ENCODE data around the gene GP1BB. TPM values are rescaled to one million over a fixed set of nuclear protein-coding genes. Genes with fewer than 3 reads are reported as not detected.
"Not testable (repeated sequence)": the region's sequence is repeated elsewhere in the genome, so short reads cannot be mapped to it uniquely, and the experiment has no call there.

The GP1BB gene
- total and polyA plus RNA-seq, 2 donors, result 2.1 to 9.6 TPM

- Histone ChIP-seq H3K9me3 (ENCODE audit: control insufficient read depth in 2 of 2, insufficient read depth in 1 of 2, low read length in 1 of 2) (no peaks in the 10 kb centered on the region), H3K27ac (ENCODE audit: low read depth in 1 of 2, low read length in 1 of 2) (no peak overlapping the region), H3K4me3 (ENCODE audit: low read length in 2 of 2) (no peak overlapping the region), H3K36me3 (ENCODE audit: control insufficient read depth in 2 of 2, insufficient read depth in 2 of 2, low read length in 1 of 2) (no peaks in the 10 kb centered on the region), H3K4me1 (ENCODE audit: control insufficient read depth in 2 of 2, insufficient read depth in 2 of 2, low read length in 2 of 2) (no peaks in the 10 kb centered on the region), H3K27me3 (ENCODE audit: control insufficient read depth in 2 of 2, insufficient read depth in 1 of 2, low read length in 1 of 2) (peaks cover 0 to 39% of the 10 kb centered on the region in 2 donors)
- 79% methylated on average over 19 of the region's 19 CpGs for WGBS
- no peak for DNase-seq (ENCODE audit: low read depth in 6 of 9, low spot score in 9 of 9)
Observed at GRCh38 chr22:19691721-19692341, 31.5 kb upstream of the GP1BB start.

DNA sequence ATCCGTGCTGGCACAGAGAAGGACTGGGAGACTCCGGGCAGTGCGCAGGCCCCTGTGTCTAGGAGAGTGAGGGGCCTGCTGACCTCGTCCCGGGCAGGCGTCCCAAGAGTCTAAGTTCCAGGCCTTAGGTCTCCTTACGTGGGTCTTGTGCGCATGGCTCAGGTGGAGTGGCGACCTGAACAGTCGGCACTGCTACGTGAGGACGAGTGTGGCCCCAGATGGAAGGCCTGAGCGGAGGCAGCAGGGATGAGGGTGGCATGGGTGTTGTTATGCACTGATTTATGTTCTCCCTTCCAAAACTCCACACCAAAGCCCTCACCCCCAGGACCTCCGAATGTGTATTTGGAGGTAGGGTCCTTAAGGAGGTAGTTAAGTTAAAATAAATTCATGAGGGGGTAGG is 29.8 kb upstream of the GP1BB start:
- no peak overlapping the region for H3K4me3 ChIP-seq (ENCODE audit: low read length in 2 of 2)
- no peaks in the 10 kb centered on the region for H3K36me3 ChIP-seq (ENCODE audit: control insufficient read depth in 2 of 2, insufficient read depth in 2 of 2, low read length in 1 of 2)
- H3K27me3 ChIP-seq (ENCODE audit: control insufficient read depth in 2 of 2, insufficient read depth in 1 of 2, low read length in 1 of 2), result peaks cover 0 to 25% of the 10 kb centered on the region in 2 donors
- H3K9me3 ChIP-seq (ENCODE audit: control insufficient read depth in 2 of 2, insufficient read depth in 1 of 2, low read length in 1 of 2), result no peaks in the 10 kb centered on the region
- no peaks in the 10 kb centered on the region for H3K4me1 ChIP-seq (ENCODE audit: control insufficient read depth in 2 of 2, insufficient read depth in 2 of 2, low read length in 2 of 2)
- no peak for DNase-seq (ENCODE audit: low read depth in 6 of 9, low spot score in 9 of 9)
- H3K27ac ChIP-seq (ENCODE audit: low read depth in 1 of 2, low read length in 1 of 2), result no peak overlapping the region
- 93% methylated on average over 14 of the region's 14 CpGs for WGBS

GRCh38 chr22:19693981-19694670 is 29.2 kb upstream of the GP1BB start:
- Histone ChIP-seq H3K27me3 (ENCODE audit: control insufficient read depth in 2 of 2, insufficient read depth in 1 of 2, low read length in 1 of 2) (peaks cover 0 to 20% of the 10 kb centered on the region in 2 donors), H3K4me1 (ENCODE audit: control insufficient read depth in 2 of 2, insufficient read depth in 2 of 2, low read length in 2 of 2) (no peaks in the 10 kb centered on the region), H3K36me3 (ENCODE audit: control insufficient read depth in 2 of 2, insufficient read depth in 2 of 2, low read length in 1 of 2) (no peaks in the 10 kb centered on the region), H3K9me3 (ENCODE audit: control insufficient read depth in 2 of 2, insufficient read depth in 1 of 2, low read length in 1 of 2) (no peaks in the 10 kb centered on the region), H3K27ac (ENCODE audit: low read depth in 1 of 2, low read length in 1 of 2) (no peak overlapping the region), H3K4me3 (ENCODE audit: low read length in 2 of 2) (no peak overlapping the region)
- no peak for DNase-seq (ENCODE audit: low read depth in 6 of 9, low spot score in 9 of 9)
- WGBS, result 95% methylated on average over 12 of the region's 12 CpGs

DNA sequence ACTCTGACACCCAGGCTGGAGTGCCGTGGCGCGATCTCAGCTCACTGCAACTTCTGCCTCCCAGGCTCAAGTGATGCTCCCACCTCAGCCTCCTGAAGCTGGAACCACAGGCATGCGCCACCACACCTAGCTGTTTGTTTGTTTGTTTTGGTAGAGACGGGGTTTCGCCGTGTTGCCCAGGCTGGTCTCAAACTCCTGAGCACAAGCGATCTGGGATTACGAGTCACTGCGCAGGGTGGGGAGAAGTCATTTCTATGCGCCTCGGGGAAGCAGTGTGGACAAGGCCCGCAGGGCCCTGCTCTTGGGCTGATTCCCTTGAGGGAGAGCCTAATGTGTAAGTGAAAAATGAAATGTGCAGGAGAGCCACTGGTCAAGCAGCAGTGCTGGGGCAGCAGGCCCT is 28.6 kb upstream of the GP1BB start:
- WGBS, result 88% methylated on average over 13 of the region's 13 CpGs
- H3K9me3 ChIP-seq (ENCODE audit: control insufficient read depth in 2 of 2, insufficient read depth in 1 of 2, low read length in 1 of 2), result no peaks in the 10 kb centered on the region
- no peak overlapping the region for H3K4me3 ChIP-seq (ENCODE audit: low read length in 2 of 2)
- H3K4me1 ChIP-seq (ENCODE audit: control insufficient read depth in 2 of 2, insufficient read depth in 2 of 2, low read length in 2 of 2), result no peaks in the 10 kb centered on the region
- peaks cover 0 to 15% of the 10 kb centered on the region in 2 donors for H3K27me3 ChIP-seq (ENCODE audit: control insufficient read depth in 2 of 2, insufficient read depth in 1 of 2, low read length in 1 of 2)
- no peak for DNase-seq (ENCODE audit: low read depth in 6 of 9, low spot score in 9 of 9)
- H3K36me3 ChIP-seq (ENCODE audit: control insufficient read depth in 2 of 2, insufficient read depth in 2 of 2, low read length in 1 of 2), result no peaks in the 10 kb centered on the region
- no peak overlapping the region for H3K27ac ChIP-seq (ENCODE audit: low read depth in 1 of 2, low read length in 1 of 2)

GRCh38 chr22:19696504-19697276 is 26.6 kb upstream of the GP1BB start:
- DNase-seq (ENCODE audit: low read depth in 6 of 9, low spot score in 9 of 9), result no peak
- H3K9me3 ChIP-seq (ENCODE audit: control insufficient read depth in 2 of 2, insufficient read depth in 1 of 2, low read length in 1 of 2), result no peaks in the 10 kb centered on the region
- H3K27ac ChIP-seq (ENCODE audit: low read depth in 1 of 2, low read length in 1 of 2), result no peak overlapping the region
- H3K4me3 ChIP-seq (ENCODE audit: low read length in 2 of 2), result no peak overlapping the region
- H3K36me3 ChIP-seq (ENCODE audit: control insufficient read depth in 2 of 2, insufficient read depth in 2 of 2, low read length in 1 of 2), result no peaks in the 10 kb centered on the region
- H3K27me3 ChIP-seq (ENCODE audit: control insufficient read depth in 2 of 2, insufficient read depth in 1 of 2, low read length in 1 of 2), result peaks cover 0 to 5% of the 10 kb centered on the region in 2 donors
- WGBS, result 95% methylated on average over 2 of the region's 2 CpGs
- no peaks in the 10 kb centered on the region for H3K4me1 ChIP-seq (ENCODE audit: control insufficient read depth in 2 of 2, insufficient read depth in 2 of 2, low read length in 2 of 2)

- not testable (repeated sequence) for H3K27ac ChIP-seq (ENCODE audit: low read depth in 1 of 2, low read length in 1 of 2); H3K4me3 ChIP-seq (ENCODE audit: low read length in 2 of 2); DNase-seq (ENCODE audit: low read depth in 6 of 9, low spot score in 9 of 9); H3K9me3 ChIP-seq (ENCODE audit: control insufficient read depth in 2 of 2, insufficient read depth in 1 of 2, low read length in 1 of 2); H3K27me3 ChIP-seq (ENCODE audit: control insufficient read depth in 2 of 2, insufficient read depth in 1 of 2, low read length in 1 of 2); H3K36me3 ChIP-seq (ENCODE audit: control insufficient read depth in 2 of 2, insufficient read depth in 2 of 2, low read length in 1 of 2); H3K4me1 ChIP-seq (ENCODE audit: control insufficient read depth in 2 of 2, insufficient read depth in 2 of 2, low read length in 2 of 2)
- 94% methylated on average over 1 of the region's 1 CpG for WGBS
Observed at GRCh38 chr22:19697871-19698270, 25.5 kb upstream of the GP1BB start.

DNA sequence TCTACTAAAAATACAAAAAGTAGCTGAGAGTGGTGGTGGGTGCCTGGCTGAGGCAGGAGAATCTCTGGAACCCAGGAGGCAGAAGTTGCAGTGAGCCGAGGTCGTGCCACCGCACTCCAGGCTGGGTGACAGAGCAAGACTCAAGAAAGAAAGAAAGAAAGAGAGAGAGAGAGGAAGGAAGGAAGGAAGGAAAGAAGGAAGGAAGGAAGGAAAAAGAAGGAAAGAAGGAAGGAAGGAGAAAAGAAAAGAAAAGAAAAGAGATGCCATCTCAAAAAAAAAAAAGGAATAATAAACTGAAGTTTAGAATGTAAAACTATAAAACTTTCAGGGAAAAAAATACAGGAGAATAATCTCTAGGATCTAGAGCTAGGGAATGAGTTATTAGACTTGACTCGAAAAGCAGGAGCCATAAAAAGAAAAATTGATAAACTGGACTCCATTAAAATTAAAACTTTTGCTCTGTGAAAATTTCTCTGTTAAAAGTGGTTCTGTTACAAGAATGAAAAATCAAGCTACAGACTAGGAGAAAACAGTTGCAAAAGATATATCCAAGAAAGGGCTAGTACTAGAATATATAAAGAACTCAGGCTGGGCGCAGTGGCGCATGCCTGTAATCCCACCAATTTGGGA is 22.4 kb upstream of the GP1BB start:
- no peaks in the 10 kb centered on the region for H3K4me1 ChIP-seq (ENCODE audit: control insufficient read depth in 2 of 2, insufficient read depth in 2 of 2, low read length in 2 of 2)
- no peaks in the 10 kb centered on the region for H3K36me3 ChIP-seq (ENCODE audit: control insufficient read depth in 2 of 2, insufficient read depth in 2 of 2, low read length in 1 of 2)
- WGBS, result 96% methylated on average over 6 of the region's 6 CpGs
- DNase-seq (ENCODE audit: low read depth in 6 of 9, low spot score in 9 of 9), result no peak
- no peak overlapping the region for H3K4me3 ChIP-seq (ENCODE audit: low read length in 2 of 2)
- no peak overlapping the region for H3K27ac ChIP-seq (ENCODE audit: low read depth in 1 of 2, low read length in 1 of 2)
- H3K9me3 ChIP-seq (ENCODE audit: control insufficient read depth in 2 of 2, insufficient read depth in 1 of 2, low read length in 1 of 2), result no peaks in the 10 kb centered on the region
- peaks cover 0 to 11% of the 10 kb centered on the region in 2 donors for H3K27me3 ChIP-seq (ENCODE audit: control insufficient read depth in 2 of 2, insufficient read depth in 1 of 2, low read length in 1 of 2)

- no peaks in the 10 kb centered on the region for H3K4me1 ChIP-seq (ENCODE audit: control insufficient read depth in 2 of 2, insufficient read depth in 2 of 2, low read length in 2 of 2)
- H3K36me3 ChIP-seq (ENCODE audit: control insufficient read depth in 2 of 2, insufficient read depth in 2 of 2, low read length in 1 of 2), result no peaks in the 10 kb centered on the region
- H3K27ac ChIP-seq (ENCODE audit: low read depth in 1 of 2, low read length in 1 of 2), result no peak overlapping the region
- WGBS, result 87% methylated on average over 10 of the region's 10 CpGs
- no peak for DNase-seq (ENCODE audit: low read depth in 6 of 9, low spot score in 9 of 9)
- no peak overlapping the region for H3K4me3 ChIP-seq (ENCODE audit: low read length in 2 of 2)
- peaks cover 0 to 11% of the 10 kb centered on the region in 2 donors for H3K27me3 ChIP-seq (ENCODE audit: control insufficient read depth in 2 of 2, insufficient read depth in 1 of 2, low read length in 1 of 2)
- H3K9me3 ChIP-seq (ENCODE audit: control insufficient read depth in 2 of 2, insufficient read depth in 1 of 2, low read length in 1 of 2), result no peaks in the 10 kb centered on the region
Observed at GRCh38 chr22:19701420-19702145, 21.8 kb upstream of the GP1BB start.
